Activated T-cell treated with anti-CD3 and anti-CD28 coated beads, Interleukin-2, amount 50 U/mL, for 1 hour (primary cell): ENCODE data around the gene PSG2.
"Not testable (repeated sequence)": the region's sequence is repeated elsewhere in the genome, so short reads cannot be mapped to it uniquely, and the experiment has no call there.

Experiments
- DNase-seq: peaks from one replicate; pipeline ENCODE4 v3.0.0-alpha.2; 2020

Gene PSG2

GRCh38 chr19:43082601-43083000, at the start of gene PSG2:
Gene PSG2 (minus strand): TSS chr19:43082701. CDS start chr19:43082569, 132 bp downstream.
- not testable (repeated sequence) for DNase-seq

DNA sequence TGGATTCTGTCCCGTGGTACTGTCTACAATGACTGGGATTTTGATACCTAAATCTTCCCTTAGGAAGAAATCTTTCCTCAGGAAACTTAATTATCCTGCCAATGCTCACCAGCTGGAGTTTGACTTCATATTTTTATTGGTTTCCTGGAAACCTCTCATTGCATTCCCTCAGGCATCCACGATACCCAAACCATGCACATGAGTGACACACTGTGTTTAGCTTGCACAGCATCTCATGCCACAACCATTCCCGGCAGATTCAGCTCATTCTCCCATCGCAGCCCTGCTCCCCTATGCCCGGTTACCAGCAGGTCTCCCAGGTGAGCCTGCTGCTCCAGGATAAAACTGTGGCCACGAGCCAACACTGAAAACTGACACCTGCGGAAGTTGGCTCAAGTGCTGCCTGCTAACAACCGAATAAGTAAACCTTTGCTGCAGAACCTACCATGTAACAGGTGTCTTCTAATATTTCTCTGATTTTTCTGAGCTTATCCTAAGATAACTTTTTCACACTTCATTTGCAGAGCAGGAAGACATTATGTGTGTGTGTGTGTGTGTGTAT, 48.9 kb upstream of the PSG2 start:
- DNase-seq, result not testable (repeated sequence)

DNA sequence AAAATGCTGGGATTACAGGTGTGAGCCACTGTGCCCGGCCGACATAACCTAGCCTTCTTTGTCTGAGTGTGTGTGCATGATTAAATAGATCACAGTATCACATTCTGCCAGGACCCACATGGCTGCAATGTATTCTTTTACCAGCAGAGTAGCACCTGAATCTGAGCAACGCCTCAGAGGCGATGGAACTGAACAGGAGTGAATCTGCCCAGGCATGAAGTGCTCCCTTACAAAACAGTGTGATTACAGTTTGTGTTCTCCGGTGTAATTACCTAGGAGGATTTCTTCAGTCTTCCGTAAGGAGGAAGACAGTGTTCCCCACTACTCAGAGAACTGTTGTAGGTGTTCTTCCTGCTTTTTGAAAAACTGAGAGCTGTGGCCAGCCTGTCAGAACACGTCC, 46.7 kb upstream of the PSG2 start:
- not testable (repeated sequence) for DNase-seq

DNA sequence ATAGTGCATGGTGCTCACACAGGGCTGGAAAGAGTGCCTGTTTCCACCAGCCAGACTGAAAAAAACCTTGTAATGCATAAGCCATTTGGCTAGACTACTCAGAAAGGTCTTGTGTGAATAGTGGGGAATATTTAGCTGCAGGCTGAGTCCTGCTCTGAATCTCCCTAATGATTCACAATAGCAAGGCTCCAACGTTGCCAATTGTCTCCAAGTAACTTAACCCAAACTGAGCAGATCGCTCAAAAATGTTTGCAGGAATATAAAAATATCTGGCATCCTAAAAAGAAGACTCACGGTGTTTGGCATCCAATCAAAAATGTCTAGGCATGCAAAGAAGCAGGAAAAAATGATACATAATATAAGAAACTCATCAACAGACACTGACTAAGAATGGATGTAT, 44.8 kb upstream of the PSG2 start:
- DNase-seq, result not testable (repeated sequence)

- DNase-seq, result no peak
These were observed 44.2 kb upstream of the PSG2 start for GRCh38 chr19:43126720-43127119.

- DNase-seq, result no peak
These were observed 41.9 kb upstream of the PSG2 start for GRCh38 chr19:43124360-43124759.

DNA sequence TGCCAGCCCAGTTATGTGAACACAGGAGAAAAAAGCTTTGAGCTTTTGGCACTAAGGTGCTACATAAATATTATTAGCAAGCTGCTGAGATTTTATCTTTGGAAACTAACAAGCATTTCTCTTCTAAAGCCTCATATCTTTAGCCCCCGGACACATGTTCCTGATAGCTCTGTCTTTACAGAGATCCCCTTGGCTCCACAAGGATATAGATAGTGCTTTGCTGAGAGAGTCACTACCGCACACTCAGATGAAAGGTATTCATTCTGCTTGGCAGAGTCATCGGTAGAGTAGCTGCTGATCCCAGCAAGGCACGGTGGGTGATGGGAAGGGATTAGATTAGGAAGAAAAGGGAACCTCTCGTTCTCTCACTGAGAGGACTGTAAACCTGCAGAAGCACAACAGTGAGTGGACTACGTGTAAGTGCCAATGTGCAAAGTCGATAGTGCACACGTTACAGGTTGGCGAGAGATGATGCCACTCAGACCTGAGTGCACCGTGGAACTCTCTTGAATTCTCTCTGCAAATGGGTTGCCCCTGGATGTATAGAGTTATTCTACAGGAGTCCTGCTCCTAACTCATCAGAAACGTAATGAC, 38.0 kb upstream of the PSG2 start:
- not testable (repeated sequence) for DNase-seq

- not testable (repeated sequence) for DNase-seq
These were observed 37.0 kb upstream of the PSG2 start for GRCh38 chr19:43119526-43119925.

DNA sequence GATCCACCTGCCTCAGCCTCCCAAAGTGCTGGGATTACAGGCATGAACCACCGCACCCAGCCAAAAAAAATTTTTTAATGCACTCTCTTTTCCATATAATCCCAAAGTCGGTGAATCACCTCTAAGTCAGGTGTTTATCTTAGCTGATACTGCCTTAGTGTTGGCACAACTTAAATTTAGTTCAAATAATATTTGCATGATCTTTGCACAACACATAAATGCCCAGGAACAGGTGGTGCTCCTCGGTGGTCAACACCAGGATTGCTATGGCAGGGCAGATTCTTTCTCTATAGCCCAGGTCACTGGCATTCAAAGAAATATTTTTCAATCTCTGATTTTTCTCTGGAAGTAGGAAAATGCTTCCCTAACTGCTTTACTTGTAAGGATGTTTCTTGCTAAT, 33.9 kb upstream of the PSG2 start:
- not testable (repeated sequence) for DNase-seq

DNA sequence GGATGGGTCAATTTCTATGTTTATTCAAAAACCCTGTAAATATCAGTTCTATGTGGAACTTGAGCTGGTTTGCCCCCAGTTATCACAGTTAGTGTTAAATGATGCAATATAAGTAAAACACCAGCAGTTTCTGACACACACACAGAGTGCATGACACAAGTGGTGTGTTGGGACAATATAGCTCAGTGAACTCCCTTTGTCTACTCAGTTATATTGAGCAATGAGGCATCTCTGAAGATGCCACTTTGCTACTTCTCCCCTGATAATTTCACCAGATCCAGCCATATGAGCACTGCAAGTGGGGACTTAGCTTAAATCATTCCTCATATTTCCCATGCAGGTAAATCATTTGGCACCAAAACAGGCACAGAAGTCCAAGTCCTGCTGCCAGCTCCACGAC, 33.0 kb upstream of the PSG2 start:
- DNase-seq, result not testable (repeated sequence)

- DNase-seq, result not testable (repeated sequence)
These were observed 32.6 kb upstream of the PSG2 start for GRCh38 chr19:43115064-43115463.

GRCh38 chr19:43114626-43115025, 32.1 kb upstream of the PSG2 start:
- DNase-seq, result not testable (repeated sequence)

DNA sequence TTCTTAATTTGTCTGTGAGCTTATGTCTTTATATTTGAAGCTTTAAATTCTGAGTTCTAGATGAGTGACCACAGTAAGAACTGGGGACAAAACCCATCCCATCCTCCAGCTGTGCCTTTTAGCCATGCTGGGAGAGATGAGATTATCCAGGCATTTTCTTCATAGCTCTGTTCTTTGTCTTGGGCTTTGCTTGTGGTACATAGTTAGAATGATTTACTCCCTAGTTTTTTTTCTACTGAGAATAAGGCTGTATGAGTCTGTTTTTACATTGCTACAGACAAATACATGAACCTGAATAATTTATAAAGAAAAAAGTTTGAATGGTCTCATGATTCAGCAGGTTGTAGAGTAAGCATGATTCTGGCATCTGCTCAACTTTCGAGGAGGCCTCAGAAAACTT, 24.9 kb upstream of the PSG2 start:
- DNase-seq, result not testable (repeated sequence)

DNA sequence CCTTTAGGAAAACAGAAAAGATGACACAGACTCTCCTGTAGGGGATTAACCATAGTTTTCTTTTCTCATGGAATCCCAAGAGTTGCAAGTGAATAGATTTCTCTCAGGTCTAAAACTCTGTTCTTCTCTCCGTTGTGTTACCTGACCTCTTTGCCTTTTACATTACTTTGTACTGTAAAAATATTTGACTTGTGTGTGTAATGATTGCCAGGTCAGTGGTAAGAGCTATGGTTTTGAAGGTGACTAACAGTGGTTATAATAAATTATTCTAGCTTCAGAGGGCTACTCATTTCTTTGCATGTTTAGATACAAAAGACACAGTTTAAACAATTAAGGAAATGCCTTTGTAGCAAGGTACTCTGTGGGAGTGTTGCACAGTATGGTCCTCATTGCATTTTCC, 23.0 kb upstream of the PSG2 start:
- no peak for DNase-seq

GRCh38 chr19:43104215-43104850, 21.8 kb upstream of the PSG2 start:
- not testable (repeated sequence) for DNase-seq

- no peak for DNase-seq
These were observed 19.4 kb upstream of the PSG2 start for GRCh38 chr19:43101950-43102349.

GRCh38 chr19:43098416-43098815, 15.9 kb upstream of the PSG2 start:
- DNase-seq, result not testable (repeated sequence)

- DNase-seq, result peak; percentile 23
These were observed 5.3 kb upstream of the PSG2 start for GRCh38 chr19:43087702-43088340.

DNA sequence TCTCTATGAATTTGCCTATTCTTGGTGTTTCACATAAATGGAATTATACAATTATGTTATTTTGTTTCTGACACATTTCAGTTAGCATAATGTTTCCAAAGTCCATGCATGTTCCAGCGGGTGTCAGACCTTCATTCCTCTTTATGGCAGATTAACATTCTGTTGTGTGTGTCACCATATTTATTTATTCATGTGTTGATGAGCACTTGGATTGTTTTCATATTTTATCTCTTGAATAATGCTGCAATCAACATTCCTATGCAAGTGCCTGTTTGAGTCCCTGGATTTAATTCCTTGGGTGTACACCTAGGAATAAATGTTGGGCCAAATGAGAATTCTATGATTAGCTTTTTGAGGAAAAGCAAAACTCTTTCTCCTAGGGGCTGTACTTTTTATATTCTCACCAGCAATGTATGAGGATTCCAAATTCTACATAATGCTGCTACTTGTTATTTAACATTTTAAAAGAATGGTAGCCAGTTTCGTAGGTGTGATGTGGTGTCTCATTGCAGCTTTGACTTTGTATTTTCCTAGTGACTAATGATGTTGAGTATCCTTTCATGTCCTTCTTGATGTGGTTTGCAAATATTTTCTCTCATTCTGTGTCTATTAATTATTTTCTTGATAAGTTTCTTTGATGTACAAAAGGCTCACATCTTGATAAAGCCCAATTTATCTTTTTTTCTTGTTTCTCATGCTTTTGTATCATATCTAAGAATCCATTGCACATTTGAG, 3.5 kb upstream of the PSG2 start:
- not testable (repeated sequence) for DNase-seq

DNA sequence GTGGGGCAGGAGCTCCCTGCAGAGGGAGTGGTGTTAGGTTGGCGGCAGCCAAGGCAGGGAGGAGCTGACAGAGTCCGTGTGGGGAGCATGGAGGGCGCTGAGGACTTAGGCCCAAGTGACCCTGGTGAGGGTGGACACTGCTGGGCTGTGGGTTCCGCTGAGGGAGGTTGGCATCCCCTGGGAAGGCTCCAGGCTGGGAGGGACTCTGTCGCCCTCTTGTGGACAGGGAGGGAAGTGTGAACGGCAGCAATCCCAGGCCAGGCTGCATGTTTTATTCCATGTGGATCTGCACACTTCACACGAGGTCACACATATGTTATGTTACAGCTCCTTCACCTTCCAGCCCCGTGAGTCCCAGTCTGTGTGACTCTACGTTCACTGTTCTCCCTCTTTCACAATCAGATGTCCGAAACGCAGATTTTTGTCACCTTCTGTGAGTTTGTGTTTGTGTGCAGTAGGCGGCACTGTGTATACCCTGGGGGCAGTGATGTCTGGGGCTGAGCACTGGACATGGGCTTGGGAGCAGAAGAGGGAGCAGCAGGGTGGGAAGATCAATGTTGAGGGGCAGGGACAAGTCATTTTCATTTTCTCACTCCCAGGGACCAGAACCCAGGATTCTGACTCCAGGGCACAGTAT, 1.8 kb upstream of the PSG2 start:
- peak; percentile 23 for DNase-seq

DNA sequence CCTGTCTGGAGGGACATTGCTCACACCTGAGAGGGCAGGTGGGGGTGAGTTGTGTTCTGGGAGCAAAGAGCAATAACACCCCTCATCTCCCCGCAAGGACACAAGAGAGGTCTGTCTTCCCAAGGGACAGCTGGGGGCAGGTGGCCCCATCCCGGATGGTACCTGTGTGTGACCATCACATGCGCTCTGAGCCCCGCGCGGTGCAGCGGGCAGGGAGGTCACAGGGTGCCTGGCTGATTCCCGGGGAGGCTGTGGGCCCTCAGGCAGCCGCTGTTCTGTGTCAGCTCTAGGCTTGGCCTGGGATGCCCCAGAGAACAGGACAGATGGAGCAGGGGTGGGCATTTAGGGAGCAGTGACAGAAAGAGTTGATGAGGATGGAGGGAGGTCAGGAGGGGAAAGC, 1.2 kb upstream of the PSG2 start:
- DNase-seq, result not testable (repeated sequence)

- no peak for DNase-seq
These were observed 4.2 kb downstream of the PSG2 start for GRCh38 chr19:43078311-43078710.

GRCh38 chr19:43077881-43078280, 4.6 kb downstream of the PSG2 start:
- not testable (repeated sequence) for DNase-seq
